NCI-H748 treated with DMSO at 0.1 percent for 48 hours (cell line): ENCODE results near the gene CHCHD6.

Experiments
- DNase-seq: peaks from one replicate; lab custom pipeline; 2025; lab: John Stamatoyannopoulos, UW

CHCHD6 gene

GRCh38 chr3:126959921-126960603 lies 256.0 kb downstream of the CHCHD6 start:
- no peak for DNase-seq

- no peak for DNase-seq
These were observed 256.6 kb downstream of the CHCHD6 start for GRCh38 chr3:126960604-126960995.

GRCh38 chr3:126961191-126961790 lies 257.3 kb downstream of the CHCHD6 start:
- no peak for DNase-seq

GRCh38 chr3:126961791-126962461 lies 257.9 kb downstream of the CHCHD6 start:
- no peak for DNase-seq

GRCh38 chr3:126962756-126963155 lies 258.7 kb downstream of the CHCHD6 start:
- DNase-seq: no peak

GRCh38 chr3:126963261-126964190 lies 259.5 kb downstream of the CHCHD6 start:
- no peak for DNase-seq

GRCh38 chr3:126964261-126964660 lies 260.2 kb downstream of the CHCHD6 start:
- DNase-seq: no peak

GRCh38 chr3:126964950-126965349 lies 260.9 kb downstream of the CHCHD6 start:
- DNase-seq: no peak

GRCh38 chr3:126965526-126966080 lies 261.6 kb downstream of the CHCHD6 start:
- no peak for DNase-seq

- DNase-seq: no peak
These were observed 263.3 kb downstream of the CHCHD6 start for GRCh38 chr3:126967386-126967785.

GRCh38 chr3:126968391-126969390 lies 264.7 kb downstream of the CHCHD6 start:
- no peak for DNase-seq

GRCh38 chr3:126969586-126969985 lies 265.5 kb downstream of the CHCHD6 start:
- DNase-seq: no peak

- no peak for DNase-seq
These were observed 266.1 kb downstream of the CHCHD6 start for GRCh38 chr3:126970101-126970500.

- DNase-seq: no peak
These were observed 266.9 kb downstream of the CHCHD6 start for GRCh38 chr3:126970921-126971320.

- DNase-seq: no peak
These were observed 267.9 kb downstream of the CHCHD6 start for GRCh38 chr3:126971891-126972351.

- DNase-seq: no peak
These were observed 268.8 kb downstream of the CHCHD6 start for GRCh38 chr3:126972866-126973265.

- DNase-seq: no peak
These were observed 269.8 kb downstream of the CHCHD6 start for GRCh38 chr3:126973814-126974213.

GRCh38 chr3:126974756-126975155 lies 270.7 kb downstream of the CHCHD6 start:
- DNase-seq: no peak

GRCh38 chr3:126976906-126977305 lies 272.9 kb downstream of the CHCHD6 start:
- no peak for DNase-seq

- no peak for DNase-seq
These were observed 273.8 kb downstream of the CHCHD6 start for GRCh38 chr3:126977821-126978220.

GRCh38 chr3:126978291-126978690 lies 274.3 kb downstream of the CHCHD6 start:
- no peak for DNase-seq
